Smooth muscle cell (in vitro differentiated cells): ENCODE results near the gene FASTKD2. TPM values are rescaled to one million over a fixed set of nuclear protein-coding genes. Genes with fewer than 3 reads are reported as not detected.

Source experiments
- DNase-seq: peaks from one replicate; lab custom pipeline; 2025; ENCODE audit not compliant: unreplicated experiment; lab: John Stamatoyannopoulos, UW
- H2AFZ ChIP-seq: fragments of 200-600 bp; sonication (generic); 2 replicates; pipeline ENCODE4 v1.6.0; 2016; ENCODE audit warnings: antibody characterized with exemption, low read depth, mild to moderate bottlenecking
- H3F3A ChIP-seq: fragments of 200-600 bp; sonication (generic); 2 replicates; pipeline ENCODE4 v1.6.0; 2017; ENCODE audit warnings: antibody characterized with exemption, low read depth
- H3K27ac ChIP-seq: fragments of 200-600 bp; sonication (generic); 2 replicates; pipeline ENCODE4 v1.5.1; 2016; ENCODE audit warnings: low read depth, mild to moderate bottlenecking
- H3K27me3 ChIP-seq: fragments of 200-600 bp; sonication (generic); 2 replicates; pipeline ENCODE4 v1.6.1; 2016; ENCODE audit warnings: low read depth, mild to moderate bottlenecking
- H3K36me3 ChIP-seq: fragments of 200-600 bp; sonication (generic); 2 replicates; pipeline ENCODE4 v1.5.1; 2016; ENCODE audit warnings: low read depth
- H3K4me1 ChIP-seq: fragments of 200-600 bp; sonication (generic); 2 replicates; pipeline ENCODE4 v1.5.1; 2016; ENCODE audit warnings: low read depth
- H3K4me2 ChIP-seq: fragments of 200-600 bp; sonication (generic); 2 replicates; pipeline ENCODE4 v1.6.0; 2016; ENCODE audit warnings: mild to moderate bottlenecking
- H3K4me3 ChIP-seq: fragments of 200-600 bp; sonication (generic); 2 replicates; pipeline ENCODE4 v1.5.1; 2016; ENCODE audit warnings: mild to moderate bottlenecking
- H3K79me2 ChIP-seq: fragments of 200-600 bp; sonication (generic); 2 replicates; pipeline ENCODE4 v1.6.0; 2016; ENCODE audit warnings: low read depth, mild to moderate bottlenecking
- H3K9ac ChIP-seq: fragments of 200-600 bp; sonication (generic); 2 replicates; pipeline ENCODE4 v1.6.0; 2016; ENCODE audit warnings: low read depth
- H3K9me3 ChIP-seq: fragments of 200-600 bp; sonication (generic); replicated peaks from 2 replicates; pipeline ENCODE4 v1.5.1; 2016; ENCODE audit warnings: low read depth
- H4K20me1 ChIP-seq: fragments of 200-600 bp; sonication (generic); 2 replicates; pipeline ENCODE4 v1.6.0; 2016; ENCODE audit warnings: low read depth
- CTCF ChIP-seq: fragments of 200-600 bp; sonication (generic); IDR thresholded peaks from 2 replicates; pipeline ENCODE4 v1.5.1; 2017; ENCODE audit warnings: borderline replicate concordance, mild to moderate bottlenecking, antibody characterized with exemption; ENCODE audit not compliant: insufficient read depth, poor library complexity, severe bottlenecking
- WGBS: methylation state at CpG from one replicate; pipeline ENCODE4 v1.1.7; 2016; ENCODE audit warnings: low lambda C conversion rate; 5-methylcytosine and 5-hydroxymethylcytosine counted together
- polyA plus RNA-seq: library from polyadenylated mRNA; unstranded; fragments of >200 nt; fragmentation: Nextera tagmentation; extraction: Ambion mirVana; gene quantifications from 2 replicates; pipeline ENCODE4 v1.2.1, GENCODE V29; 2016
- total RNA-seq: library from RNA; depleted of rRNA; stranded (reverse); fragments of >200 nt; gene quantifications from 2 replicates; pipeline ENCODE4 v1.2.3, GENCODE V29; 2014

Gene FASTKD2
- total and polyA plus RNA-seq, 2 experiments from 2014 or later: 15.7 to 32.5 TPM

GRCh38 chr2:206792645-206793044, 27.2 kb downstream of the FASTKD2 start:
- peaks cover 3% of the 10 kb centered on the region for H3K36me3 ChIP-seq
- H3K27me3 ChIP-seq: no peaks in the 10 kb centered on the region
- no peaks in the 10 kb centered on the region for H4K20me1 ChIP-seq
- no peak overlapping the region for H3K4me2 ChIP-seq
- TF ChIP-seq CTCF: no peak
- no peak overlapping the region for H3K9ac ChIP-seq
- H3K4me3 ChIP-seq: no peak overlapping the region
- H3K27ac ChIP-seq: no peak overlapping the region
- H3K4me1 ChIP-seq: no peaks in the 10 kb centered on the region
- no peak overlapping the region for H2AFZ ChIP-seq
- DNase-seq: no peak
- H3K9me3 ChIP-seq: no peaks in the 10 kb centered on the region
- H3K79me2 ChIP-seq: no peaks in the 10 kb centered on the region
- WGBS: 98% methylated on average over 5 of the region's 5 CpGs
- no peaks in the 10 kb centered on the region for H3F3A ChIP-seq

DNA sequence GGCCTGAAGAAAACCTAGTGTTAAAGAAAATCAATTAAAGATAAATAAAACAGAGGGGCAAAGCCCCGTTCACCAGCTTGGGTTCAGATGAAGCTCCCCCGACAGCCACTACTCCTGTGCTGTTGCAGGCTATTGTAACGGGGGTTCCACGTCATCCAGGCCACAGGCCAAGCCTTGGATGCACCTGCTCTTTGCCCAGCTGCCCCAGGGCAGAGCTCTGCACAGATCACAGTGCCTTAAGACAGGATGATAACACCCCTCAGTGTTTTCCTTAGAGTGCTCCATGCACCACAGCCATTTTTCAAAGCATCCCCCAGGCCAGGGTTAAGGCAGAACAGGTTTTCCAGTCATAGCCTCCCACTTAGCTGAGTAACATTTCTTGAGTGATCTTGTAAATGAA, 32.0 kb downstream of the FASTKD2 start:
- H3K36me3 ChIP-seq: no peaks in the 10 kb centered on the region
- no peak for TF ChIP-seq CTCF
- no peak for DNase-seq

GRCh38 chr2:206798000-206798399, 32.6 kb downstream of the FASTKD2 start:
- no peaks in the 10 kb centered on the region for H3K36me3 ChIP-seq
- H3K9me3 ChIP-seq: no peaks in the 10 kb centered on the region
- TF ChIP-seq CTCF: no peak
- no peak overlapping the region for H3K27ac ChIP-seq
- no peak overlapping the region for H3K4me2 ChIP-seq
- H3K79me2 ChIP-seq: no peaks in the 10 kb centered on the region
- no peaks in the 10 kb centered on the region for H3K27me3 ChIP-seq
- DNase-seq: no peak
- H3K4me1 ChIP-seq: no peaks in the 10 kb centered on the region
- no peak overlapping the region for H3K9ac ChIP-seq
- H4K20me1 ChIP-seq: no peaks in the 10 kb centered on the region
- 86% methylated on average over 5 of the region's 5 CpGs for WGBS
- no peak overlapping the region for H2AFZ ChIP-seq
- no peak overlapping the region for H3K4me3 ChIP-seq
- H3F3A ChIP-seq: no peaks in the 10 kb centered on the region

More for the DNA sequence above, 32.0 kb downstream of the FASTKD2 start:
- WGBS: 83% methylated on average over 4 of the region's 4 CpGs
- Histone ChIP-seq H3K4me1 (no peaks in the 10 kb centered on the region), H3K4me3 (no peak overlapping the region), H3K9ac (no peak overlapping the region), H3K27me3 (no peaks in the 10 kb centered on the region), H2AFZ (no peak overlapping the region), H3K4me2 (no peak overlapping the region), H3F3A (no peaks in the 10 kb centered on the region), H4K20me1 (no peaks in the 10 kb centered on the region), H3K79me2 (no peaks in the 10 kb centered on the region), H3K9me3 (no peaks in the 10 kb centered on the region), H3K27ac (no peak overlapping the region)

DNA sequence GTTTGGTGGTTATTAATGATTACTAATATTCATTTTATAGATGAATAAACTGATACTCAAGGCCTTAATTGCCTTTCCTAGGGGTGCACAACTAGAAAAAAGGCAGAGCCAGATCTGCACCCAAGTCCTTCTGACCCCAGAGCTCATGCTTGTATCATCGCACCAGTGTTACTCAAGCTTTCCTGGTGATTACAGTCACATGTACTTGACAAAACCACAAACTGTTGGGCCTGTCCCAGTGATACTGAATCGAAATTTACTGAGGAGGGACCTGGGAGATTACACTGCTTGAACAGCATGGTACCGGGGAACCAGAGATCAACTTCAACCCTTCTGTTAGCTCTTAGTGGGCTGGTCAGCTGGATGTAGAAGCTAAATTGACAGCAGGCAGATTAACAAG, 33.7 kb downstream of the FASTKD2 start:
- H3K36me3 ChIP-seq: no peaks in the 10 kb centered on the region
- no peaks in the 10 kb centered on the region for H3K27me3 ChIP-seq
- H3F3A ChIP-seq: no peaks in the 10 kb centered on the region
- H3K79me2 ChIP-seq: no peaks in the 10 kb centered on the region
- WGBS: 61% methylated on average over 3 of the region's 3 CpGs
- H3K27ac ChIP-seq: no peak overlapping the region
- DNase-seq: no peak
- no peak overlapping the region for H2AFZ ChIP-seq
- no peak overlapping the region for H3K4me2 ChIP-seq
- H3K9ac ChIP-seq: no peak overlapping the region
- no peak overlapping the region for H3K4me3 ChIP-seq
- TF ChIP-seq CTCF: no peak
- H3K4me1 ChIP-seq: no peaks in the 10 kb centered on the region
- H4K20me1 ChIP-seq: no peaks in the 10 kb centered on the region
- H3K9me3 ChIP-seq: no peaks in the 10 kb centered on the region
